Measurements from ENCODE around the gene SLC12A4. TPM values are rescaled to one million over a fixed set of nuclear protein-coding genes. Genes with fewer than 3 reads are reported as not detected.

Gene SLC12A4
- total RNA-seq, 1 experiment from 2014 or later: 107 TPM

- peaks cover 75% of the 10 kb centered on the region for H3K36me3 Mint-ChIP-seq (ENCODE audit: insufficient read depth, unreplicated experiment)
- intact Hi-C loops (cut with micrococcal nuclease): loop anchor here (2.0 kb wide), 1 partner anchor 104 kb away; no protein-coding TSS in a partner anchor
These were observed 31.4 kb downstream of the SLC12A4 start for GRCh38 chr16:67936880-67937605.

GRCh38 chr16:67936124-67936879, 32.1 kb downstream of the SLC12A4 start, which contains the start of gene PSMB10:
Gene PSMB10 (minus strand): TSS chr16:67936850. CDS start chr16:67936749, 101 bp downstream.
- TSS peak; percentile 43 for BruUV-seq (replicated peaks)
- peaks cover 70% of the 10 kb centered on the region for H3K36me3 Mint-ChIP-seq (ENCODE audit: insufficient read depth, unreplicated experiment)
- H3K9me3 Mint-ChIP-seq (ENCODE audit: unreplicated experiment): no peaks in the 10 kb centered on the region
- H3K4me3 Mint-ChIP-seq (ENCODE audit: unreplicated experiment): peak within 1 kb of the TSS; percentile 100
- no peak for TF ChIP-seq CTCF (IDR thresholded peaks at IDR 0.05; ENCODE audit: unreplicated experiment)
- H3K27ac Mint-ChIP-seq (ENCODE audit: low read depth, unreplicated experiment): peak within 1 kb of the TSS; percentile 98
- ChIA-PET POLR2A (interaction anchor here (0.5 to 4.3 kb wide), 53 partner anchors 8 to 455 kb away, joined by 3 to 45 read pairs (median 7); partner anchors contain the start of genes ACD, ATP6V0D1, CENPT and CTCF), CTCF (interaction anchor here (0.6 to 2.6 kb wide), 14 partner anchors 14 to 389 kb away, joined by 3 to 11 read pairs (median 4); partner anchors contain the start of gene NRN1L)
- DNase-seq (ENCODE audit: unreplicated experiment): peak; percentile 39
- intact Hi-C loops (cut with micrococcal nuclease): loop anchor here (2.0 kb wide), 1 partner anchor 104 kb away; no protein-coding TSS in a partner anchor
- H3K4me1 Mint-ChIP-seq (ENCODE audit: insufficient read depth, unreplicated experiment): peaks cover 32% of the 10 kb centered on the region
- no peaks in the 10 kb centered on the region for H3K27me3 Mint-ChIP-seq (ENCODE audit: insufficient read depth, unreplicated experiment)

More at GRCh38 chr16:67936880-67937605, 31.4 kb downstream of the SLC12A4 start:
- CTCF ChIA-PET: interaction anchor here (0.9 to 2.0 kb wide), 6 partner anchors 12 to 121 kb away, joined by 3 to 6 read pairs (median 4); partner anchors contain the start of gene EDC4
- H3K27me3 Mint-ChIP-seq (ENCODE audit: insufficient read depth, unreplicated experiment): no peaks in the 10 kb centered on the region
- no peak for TF ChIP-seq CTCF (IDR thresholded peaks at IDR 0.05; ENCODE audit: unreplicated experiment)
- DNase-seq (ENCODE audit: unreplicated experiment): peak; percentile 68
- H3K9me3 Mint-ChIP-seq (ENCODE audit: unreplicated experiment): no peaks in the 10 kb centered on the region
- POLR2A ChIA-PET: interaction anchor here (0.9 to 4.3 kb wide), 25 partner anchors 9 to 149 kb away, joined by 3 to 45 read pairs (median 9); partner anchors contain the start of genes CENPT, DDX28, DUS2 and EDC4
- H3K4me3 Mint-ChIP-seq (ENCODE audit: unreplicated experiment): peak overlapping the region; percentile 100
- no TSS peak for BruUV-seq (replicated peaks)
- H3K27ac Mint-ChIP-seq (ENCODE audit: low read depth, unreplicated experiment): peak overlapping the region; percentile 98
- peaks cover 32% of the 10 kb centered on the region for H3K4me1 Mint-ChIP-seq (ENCODE audit: insufficient read depth, unreplicated experiment)

- ChIA-PET POLR2A (interaction anchor here (0.5 to 4.3 kb wide), 48 partner anchors 9 to 455 kb away, joined by 3 to 45 read pairs (median 6); partner anchors contain the start of genes ACD, ATP6V0D1, CENPT and CTCF), CTCF (interaction anchor here (0.6 to 2.6 kb wide), 15 partner anchors 13 to 388 kb away, joined by 3 to 11 read pairs (median 5); partner anchors contain the start of gene NRN1L)
- Mint-ChIP-seq H3K4me3 (ENCODE audit: unreplicated experiment) (peak overlapping the region; percentile 100), H3K9me3 (ENCODE audit: unreplicated experiment) (no peaks in the 10 kb centered on the region), H3K27ac (ENCODE audit: low read depth, unreplicated experiment) (peak overlapping the region; percentile 98), H3K36me3 (ENCODE audit: insufficient read depth, unreplicated experiment) (peaks cover 70% of the 10 kb centered on the region), H3K27me3 (ENCODE audit: insufficient read depth, unreplicated experiment) (no peaks in the 10 kb centered on the region), H3K4me1 (ENCODE audit: insufficient read depth, unreplicated experiment) (peaks cover 32% of the 10 kb centered on the region)
- no TSS peak for BruUV-seq (replicated peaks)
- DNase-seq (ENCODE audit: unreplicated experiment): peak; percentile 98
- no peak for TF ChIP-seq CTCF (IDR thresholded peaks at IDR 0.05; ENCODE audit: unreplicated experiment)
- intact Hi-C loops (cut with micrococcal nuclease): loop anchor here (2.0 kb wide), 1 partner anchor 105 kb away; no protein-coding TSS in a partner anchor
These were observed 32.9 kb downstream of the SLC12A4 start for GRCh38 chr16:67935402-67936123.

Data from MCF 10A (cell line).